Cardiac fibroblast (primary cell): ENCODE data around the gene TEC.

Experiments
- DNase-seq, 2 donors: peaks; one replicate each; pipeline versions ENCODE4 v3.0.0 to v3.0.0-alpha.2; 2010; ENCODE audit warnings: low read depth in 2 of 2
- H3K4me3 ChIP-seq, 2 donors: replicated peaks in 1 of 2; 1 replicate in 1 of 2; 2 replicates in 1 of 2; pipeline ENCODE4 v1.5.1; 2011; ENCODE audit warnings: low read depth in 2 of 2, low read length in 2 of 2, mild to moderate bottlenecking in 2 of 2, moderate library complexity in 1 of 2
- CTCF ChIP-seq: IDR thresholded peaks from one replicate; pipeline ENCODE4 v1.5.1; 2011; ENCODE audit warnings: low read depth, mild to moderate bottlenecking, low read length, inconsistent platforms

TEC gene

DNA sequence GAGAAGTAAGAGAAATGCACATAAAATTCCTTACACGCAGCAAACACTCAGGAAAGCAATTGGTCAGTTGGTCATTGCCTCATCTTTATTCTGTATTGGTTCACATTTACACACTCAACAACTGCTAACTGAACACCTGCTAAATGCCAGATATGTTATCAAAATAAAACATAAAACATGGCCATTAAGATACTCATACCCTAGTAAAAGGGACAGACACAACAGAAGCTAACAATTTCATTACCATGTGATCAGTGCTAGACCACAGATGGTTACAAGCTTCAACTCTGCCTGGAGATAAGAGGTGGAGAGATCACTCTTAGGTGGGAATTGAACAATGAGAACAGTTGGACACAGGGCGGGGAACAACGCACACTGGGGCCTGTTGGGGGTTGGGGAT is 26.2 kb downstream of the TEC start:
- no peak for DNase-seq
- no peak for TF ChIP-seq CTCF
- H3K4me3 ChIP-seq = no peak overlapping the region

- no peak for TF ChIP-seq CTCF
- DNase-seq = no peak
- no peak overlapping the region for H3K4me3 ChIP-seq
Observed at GRCh38 chr4:48242511-48243195, 27.0 kb downstream of the TEC start.

- no peak for DNase-seq
- TF ChIP-seq CTCF = no peak
- no peak overlapping the region for H3K4me3 ChIP-seq
Observed at GRCh38 chr4:48241731-48242130, 27.9 kb downstream of the TEC start.

- DNase-seq = peak; percentile 18 to 43
- no peak overlapping the region for H3K4me3 ChIP-seq
- TF ChIP-seq CTCF = no peak
Observed at GRCh38 chr4:48237996-48238645, 31.5 kb downstream of the TEC start.

DNA sequence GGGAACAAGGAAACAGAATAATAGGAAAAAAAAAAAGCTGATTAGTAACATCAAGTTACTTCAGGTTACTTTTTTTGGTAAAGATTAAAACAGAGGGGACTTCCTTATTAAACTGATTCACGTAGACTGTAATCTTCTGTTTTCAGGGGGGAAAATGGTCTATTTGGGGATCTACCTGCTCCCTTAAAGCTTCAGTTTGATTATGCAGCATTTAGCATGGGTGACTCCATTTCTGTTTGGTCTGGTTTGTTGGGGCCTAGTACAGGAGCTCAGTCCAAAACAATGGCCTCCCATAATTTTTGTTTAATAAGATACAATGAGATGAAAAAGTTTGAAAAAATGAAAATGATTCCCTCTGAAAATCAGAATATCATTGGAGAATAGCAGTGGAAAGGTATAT is 34.6 kb downstream of the TEC start:
- no peak for TF ChIP-seq CTCF
- DNase-seq = no peak
- no peak overlapping the region for H3K4me3 ChIP-seq

- TF ChIP-seq CTCF = no peak
Observed at GRCh38 chr4:48234575-48234974, 35.1 kb downstream of the TEC start.

GRCh38 chr4:48228949-48229348 is 40.7 kb downstream of the TEC start:
- H3K4me3 ChIP-seq = no peak overlapping the region
- DNase-seq = no peak
- TF ChIP-seq CTCF = no peak

More at GRCh38 chr4:48234575-48234974, 35.1 kb downstream of the TEC start:
- H3K4me3 ChIP-seq = no peak overlapping the region
- DNase-seq = no peak
